Upper lobe of left lung (tissue), 4 donors: ENCODE data around the gene LRRK1.

ENCODE experiments used
- EP300 ChIP-seq, 4 donors: sonication (generic); formaldehyde crosslinking; IDR thresholded peaks; one replicate each; pipeline ENCODE4 v1.5.1; 2017; ENCODE audit warnings: antibody characterized with exemption in 4 of 4, control low read depth in 2 of 4
- POLR2A ChIP-seq, 4 donors: fragments of 450-650 bp; IDR thresholded peaks; one replicate each; pipeline ENCODE4 v1.5.1; 2016 to 2017; ENCODE audit warnings: antibody characterized with exemption in 4 of 4, mild to moderate bottlenecking in 2 of 4
- POLR2AphosphoS5 ChIP-seq, 2 donors: sonication (generic); formaldehyde crosslinking; IDR thresholded peaks; one replicate each; pipeline ENCODE4 v1.5.1; 2017; ENCODE audit warnings: antibody characterized with exemption in 2 of 2
- TF ChIP-seq, protein P1 (sequence below), 6 experiments: fragments of 450-650 bp in 4 of 6; fragments of 200-600 bp in 2 of 6; sonication (generic) in 2 of 6; IDR thresholded peaks; one replicate each; pipeline ENCODE4 v1.5.1; 2016 to 2019; ENCODE audit warnings: antibody characterized with exemption in 6 of 6

DNA sequence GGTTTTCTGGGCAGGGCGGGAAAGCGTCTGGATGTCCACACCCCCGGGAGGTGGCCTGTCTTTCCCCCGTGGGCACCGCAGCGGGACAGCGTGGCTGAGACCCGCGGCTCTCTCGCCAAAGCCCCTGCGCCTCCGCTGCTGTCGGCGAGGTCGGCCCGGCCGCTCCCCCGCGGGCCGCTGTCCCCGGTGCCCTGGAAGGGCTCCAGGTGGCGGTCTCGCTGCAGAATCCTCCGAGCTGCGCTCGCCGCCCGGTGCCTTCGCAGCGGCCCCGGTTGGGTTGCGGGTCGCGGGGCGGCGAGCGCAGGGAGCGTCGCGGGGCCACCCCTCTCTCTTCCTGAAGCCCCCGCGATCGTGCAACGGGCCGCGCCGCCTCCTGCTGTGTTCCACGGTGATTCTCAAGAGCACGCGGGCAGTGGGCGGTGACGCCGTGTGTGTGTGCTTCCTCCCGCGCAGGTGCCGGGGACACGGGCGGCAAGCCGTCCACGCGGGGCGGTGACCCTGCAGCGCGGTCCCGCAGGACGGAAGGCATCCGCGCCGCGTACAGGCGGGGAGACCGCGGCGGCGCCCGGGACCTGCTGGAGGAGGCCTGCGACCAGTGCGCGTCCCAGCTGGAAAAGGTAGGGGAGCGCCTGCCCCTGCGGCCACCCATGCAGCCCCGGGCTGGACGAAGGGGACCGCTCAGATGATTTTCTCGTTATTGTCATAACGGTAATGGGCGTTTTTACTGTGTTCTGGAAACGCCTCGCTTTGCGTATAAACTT lies 54.4 kb downstream of the LRRK1 start:
- TF ChIP-seq POLR2A (IDR thresholded peaks at IDR 0.05) = no peak
- TF ChIP-seq, protein P1, sequence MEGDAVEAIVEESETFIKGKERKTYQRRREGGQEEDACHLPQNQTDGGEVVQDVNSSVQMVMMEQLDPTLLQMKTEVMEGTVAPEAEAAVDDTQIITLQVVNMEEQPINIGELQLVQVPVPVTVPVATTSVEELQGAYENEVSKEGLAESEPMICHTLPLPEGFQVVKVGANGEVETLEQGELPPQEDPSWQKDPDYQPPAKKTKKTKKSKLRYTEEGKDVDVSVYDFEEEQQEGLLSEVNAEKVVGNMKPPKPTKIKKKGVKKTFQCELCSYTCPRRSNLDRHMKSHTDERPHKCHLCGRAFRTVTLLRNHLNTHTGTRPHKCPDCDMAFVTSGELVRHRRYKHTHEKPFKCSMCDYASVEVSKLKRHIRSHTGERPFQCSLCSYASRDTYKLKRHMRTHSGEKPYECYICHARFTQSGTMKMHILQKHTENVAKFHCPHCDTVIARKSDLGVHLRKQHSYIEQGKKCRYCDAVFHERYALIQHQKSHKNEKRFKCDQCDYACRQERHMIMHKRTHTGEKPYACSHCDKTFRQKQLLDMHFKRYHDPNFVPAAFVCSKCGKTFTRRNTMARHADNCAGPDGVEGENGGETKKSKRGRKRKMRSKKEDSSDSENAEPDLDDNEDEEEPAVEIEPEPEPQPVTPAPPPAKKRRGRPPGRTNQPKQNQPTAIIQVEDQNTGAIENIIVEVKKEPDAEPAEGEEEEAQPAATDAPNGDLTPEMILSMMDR (IDR thresholded peaks at IDR 0.05) = no peak
- no peak for TF ChIP-seq EP300 (IDR thresholded peaks at IDR 0.05)
- TF ChIP-seq POLR2AphosphoS5 (IDR thresholded peaks at IDR 0.05) = no peak
